PC-9 (cell line): Measurements from ENCODE around the gene CEP120. TPM values are rescaled to one million over a fixed set of nuclear protein-coding genes. Genes with fewer than 3 reads are reported as not detected.

Experiments
- BruUV-seq: library from RNA; stranded (reverse); fragments of 400-500 nt; replicated peaks from 2 replicates; lab custom pipeline; 2021; lab: Mats Ljungman, UMichigan
- CTCF ChIA-PET: fragments of 300-600 bp; sonication (Branson Sonifier 250); formaldehyde crosslinking; loops from one replicate; lab custom pipeline; 2022; ENCODE audit warnings: antibody characterized with exemption; lab: Charles Lee
- POLR2A ChIA-PET: fragments of 300-600 bp; sonication (Branson Sonifier 250); formaldehyde crosslinking; loops from one replicate; lab custom pipeline; 2022; ENCODE audit warnings: antibody characterized with exemption; ENCODE audit not compliant: unreplicated experiment; lab: Charles Lee
- DNase-seq, 2 experiments: peaks; one replicate each; pipeline versions ENCODE4 v3.0.0 to v3.0.0-alpha.2; 2015 to 2022; ENCODE audit warnings: mixed read lengths in 1 of 2
- H2AFZ ChIP-seq: fragments of 200-600 bp; sonication (generic); 2 replicates; pipeline ENCODE4 v1.8.1; 2017; ENCODE audit warnings: antibody characterized with exemption
- H3F3A ChIP-seq: fragments of 200-600 bp; sonication (generic); 2 replicates; pipeline ENCODE4 v1.8.1; 2017; ENCODE audit warnings: antibody characterized with exemption, mild to moderate bottlenecking, low read depth; ENCODE audit not compliant: insufficient read depth
- H3K27ac ChIP-seq: fragments of 200-600 bp; sonication (generic); 2 replicates; pipeline ENCODE4 v1.6.1; 2016; ENCODE audit warnings: mixed run types
- H3K27me3 ChIP-seq: fragments of 200-600 bp; sonication (generic); 2 replicates; pipeline ENCODE4 v1.6.1; 2016; ENCODE audit warnings: low read depth, mixed run types; ENCODE audit not compliant: insufficient read depth
- H3K36me3 ChIP-seq: fragments of 200-600 bp; sonication (generic); 2 replicates; pipeline ENCODE4 v1.6.1; 2016; ENCODE audit warnings: low read depth, mixed run types
- H3K4me1 ChIP-seq: fragments of 200-600 bp; sonication (generic); replicated peaks from 2 replicates; pipeline ENCODE4 v1.6.1; 2016; ENCODE audit warnings: mixed run types; ENCODE audit not compliant: insufficient read depth
- H3K4me2 ChIP-seq: fragments of 200-600 bp; sonication (generic); 2 replicates; pipeline ENCODE4 v1.6.1; 2017; ENCODE audit warnings: mixed run types
- H3K4me3 ChIP-seq: fragments of 200-600 bp; sonication (generic); 2 replicates; pipeline ENCODE4 v1.6.1; 2016; ENCODE audit warnings: mixed run types
- H3K79me2 ChIP-seq: fragments of 200-600 bp; sonication (generic); 2 replicates; pipeline ENCODE4 v1.6.1; 2017; ENCODE audit warnings: low read depth, mixed run types
- H3K9me2 ChIP-seq: fragments of 200-600 bp; sonication (generic); 2 replicates; pipeline ENCODE4 v1.8.1; 2017; ENCODE audit warnings: mild to moderate bottlenecking; ENCODE audit not compliant: insufficient read depth
- H3K9me3 ChIP-seq: fragments of 200-600 bp; sonication (generic); 2 replicates; pipeline ENCODE4 v1.8.1; 2016; ENCODE audit warnings: low read depth; ENCODE audit not compliant: insufficient read depth
- H4K20me1 ChIP-seq: fragments of 200-600 bp; sonication (generic); 2 replicates; pipeline ENCODE4 v1.8.1; 2017; ENCODE audit not compliant: insufficient read depth
- EZH2 ChIP-seq: fragments of 200-600 bp; sonication (generic); IDR thresholded peaks from 2 replicates; pipeline ENCODE4 v1.8.0; 2017; ENCODE audit warnings: antibody characterized with exemption, low read depth
- intact Hi-C: fragments of 100-400 bp; cut with micrococcal nuclease; formaldehyde crosslinking; loops from one replicate; pipeline ENCODE4 v1.10.0; 2022; ENCODE audit not compliant: unreplicated experiment
- total RNA-seq: library from RNA; stranded (reverse); gene quantifications from 2 replicates; pipeline ENCODE4 v1.2.3, GENCODE V29; 2021
- TF ChIP-seq, protein P1 (sequence below): fragments of 200-600 bp; sonication (generic); conservative IDR thresholded peaks from 2 replicates; pipeline ENCODE4 v1.6.1; 2017; ENCODE audit warnings: mixed run types, antibody characterized with exemption, mild to moderate bottlenecking, moderate library complexity

The CEP120 gene
- total RNA-seq, 1 experiment from 2014 or later = 24.5 TPM

GRCh38 chr5:123449424-123449974 is 26.3 kb upstream of the CEP120 start:
- no peaks in the 10 kb centered on the region for H3K9me3 ChIP-seq
- intact Hi-C loops = no loop called here
- no peaks in the 10 kb centered on the region; the same call in 1 of the 2 replicates for H3K9me2 ChIP-seq
- CTCF ChIA-PET = no interaction called here
- H3K4me3 ChIP-seq = no peak overlapping the region
- no peaks in the 10 kb centered on the region for H3K36me3 ChIP-seq
- no peaks in the 10 kb centered on the region for H3F3A ChIP-seq
- no peaks in the 10 kb centered on the region for H3K79me2 ChIP-seq
- H4K20me1 ChIP-seq = no peaks in the 10 kb centered on the region
- POLR2A ChIA-PET = no interaction called here
- no peak for TF ChIP-seq EZH2
- TF ChIP-seq, protein P1, sequence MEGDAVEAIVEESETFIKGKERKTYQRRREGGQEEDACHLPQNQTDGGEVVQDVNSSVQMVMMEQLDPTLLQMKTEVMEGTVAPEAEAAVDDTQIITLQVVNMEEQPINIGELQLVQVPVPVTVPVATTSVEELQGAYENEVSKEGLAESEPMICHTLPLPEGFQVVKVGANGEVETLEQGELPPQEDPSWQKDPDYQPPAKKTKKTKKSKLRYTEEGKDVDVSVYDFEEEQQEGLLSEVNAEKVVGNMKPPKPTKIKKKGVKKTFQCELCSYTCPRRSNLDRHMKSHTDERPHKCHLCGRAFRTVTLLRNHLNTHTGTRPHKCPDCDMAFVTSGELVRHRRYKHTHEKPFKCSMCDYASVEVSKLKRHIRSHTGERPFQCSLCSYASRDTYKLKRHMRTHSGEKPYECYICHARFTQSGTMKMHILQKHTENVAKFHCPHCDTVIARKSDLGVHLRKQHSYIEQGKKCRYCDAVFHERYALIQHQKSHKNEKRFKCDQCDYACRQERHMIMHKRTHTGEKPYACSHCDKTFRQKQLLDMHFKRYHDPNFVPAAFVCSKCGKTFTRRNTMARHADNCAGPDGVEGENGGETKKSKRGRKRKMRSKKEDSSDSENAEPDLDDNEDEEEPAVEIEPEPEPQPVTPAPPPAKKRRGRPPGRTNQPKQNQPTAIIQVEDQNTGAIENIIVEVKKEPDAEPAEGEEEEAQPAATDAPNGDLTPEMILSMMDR = no peak
- H2AFZ ChIP-seq = no peak overlapping the region
- BruUV-seq = no TSS peak
- no peak overlapping the region for H3K4me2 ChIP-seq
- H3K27ac ChIP-seq = no peak overlapping the region
- H3K27me3 ChIP-seq = no peaks in the 10 kb centered on the region
- peaks cover 6% of the 10 kb centered on the region for H3K4me1 ChIP-seq
- no peak for DNase-seq

- no peaks in the 10 kb centered on the region for H4K20me1 ChIP-seq
- H3K79me2 ChIP-seq = no peaks in the 10 kb centered on the region
- no peaks in the 10 kb centered on the region; the same call in 1 of the 2 replicates for H3K9me2 ChIP-seq
- intact Hi-C loops = no loop called here
- H3K27ac ChIP-seq = no peak overlapping the region
- no peak for TF ChIP-seq EZH2
- TF ChIP-seq, protein P1 = no peak
- no peak overlapping the region for H3K4me2 ChIP-seq
- ChIA-PET CTCF (no interaction called here), POLR2A (no interaction called here)
- H3K27me3 ChIP-seq = no peaks in the 10 kb centered on the region
- H3F3A ChIP-seq = no peaks in the 10 kb centered on the region
- H3K9me3 ChIP-seq = no peaks in the 10 kb centered on the region
- no peaks in the 10 kb centered on the region for H3K36me3 ChIP-seq
- no peaks in the 10 kb centered on the region for H3K4me1 ChIP-seq
- no peak overlapping the region for H3K4me3 ChIP-seq
- no peak overlapping the region for H2AFZ ChIP-seq
- no TSS peak for BruUV-seq
- no peak for DNase-seq
Observed at GRCh38 chr5:123448743-123449142, 25.5 kb upstream of the CEP120 start.

- Histone ChIP-seq H3K9me3 (no peaks in the 10 kb centered on the region), H3K4me1 (no peaks in the 10 kb centered on the region), H3K9me2 (no peaks in the 10 kb centered on the region; the same call in 1 of the 2 replicates), H3K79me2 (no peaks in the 10 kb centered on the region), H3K4me2 (no peak overlapping the region), H3K27me3 (no peaks in the 10 kb centered on the region), H3K4me3 (no peak overlapping the region), H2AFZ (no peak overlapping the region), H3K36me3 (no peaks in the 10 kb centered on the region), H3F3A (no peaks in the 10 kb centered on the region), H3K27ac (no peak overlapping the region), H4K20me1 (no peaks in the 10 kb centered on the region)
- DNase-seq = no peak
- ChIA-PET POLR2A (no interaction called here), CTCF (no interaction called here)
- intact Hi-C loops = no loop called here
- BruUV-seq = no TSS peak
- TF ChIP-seq, protein P1 = no peak
- TF ChIP-seq EZH2 = no peak
Observed at GRCh38 chr5:123448017-123448617, 24.9 kb upstream of the CEP120 start.
